Brain microvascular endothelial cell (primary cell): Measurements from ENCODE around the gene MSANTD2.

Experiments
- DNase-seq: peaks from one replicate; pipeline ENCODE4 v3.0.0-alpha.2; 2020
- H3K27ac ChIP-seq: fragments of 250-450 bp; sonication (Bioruptor Pico); 2 replicates; pipeline ENCODE4 v1.5.1; 2020; ENCODE audit warnings: mild to moderate bottlenecking, moderate library complexity
- H3K27me3 ChIP-seq: fragments of 250-450 bp; sonication (Bioruptor Pico); replicated peaks from 2 replicates; pipeline ENCODE4 v1.5.1; 2020; ENCODE audit warnings: mild to moderate bottlenecking
- H3K36me3 ChIP-seq: fragments of 250-450 bp; sonication (Bioruptor Pico); replicated peaks from 2 replicates; pipeline ENCODE4 v1.5.1; 2020; ENCODE audit warnings: mild to moderate bottlenecking
- H3K4me3 ChIP-seq: 2 replicates; pipeline ENCODE4 v1.5.1; 2011; ENCODE audit warnings: low read depth, mild to moderate bottlenecking, control low read depth, low read length, moderate library complexity
- in situ Hi-C: cut with HindIII; loops from 2 replicates; pipeline ENCODE4 v1.10.0; 2017; ENCODE audit warnings: low sequenced_read_pairs, low pct_ligation_motif_present
- TF ChIP-seq, protein P1 (sequence below): IDR thresholded peaks from 2 replicates; pipeline ENCODE4 v1.5.1; 2011; ENCODE audit warnings: low read depth, mild to moderate bottlenecking, moderate library complexity, low read length, control low read depth, inconsistent platforms; ENCODE audit errors: missing control alignments

Gene MSANTD2

DNA sequence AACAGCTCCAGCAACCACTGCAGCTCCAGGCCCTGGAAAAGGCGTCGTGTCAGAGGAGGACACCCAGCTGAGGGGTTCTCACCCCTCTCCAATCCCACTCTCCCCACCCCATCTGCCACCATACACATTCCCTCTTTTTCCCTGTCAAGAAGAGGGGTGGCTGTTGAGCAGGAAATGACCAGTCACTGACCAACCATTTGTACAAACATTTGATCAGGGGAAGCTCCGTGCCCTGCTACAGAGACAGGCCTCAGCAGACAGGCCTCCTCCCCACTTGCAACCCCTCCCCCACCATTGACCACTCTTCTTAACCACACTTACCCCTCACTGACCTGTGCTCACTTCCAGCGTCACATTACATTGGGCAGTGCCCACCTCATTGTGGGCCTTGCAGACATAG, 45.9 kb downstream of the MSANTD2 start:
- Histone ChIP-seq H3K36me3 (no peaks in the 10 kb centered on the region), H3K27me3 (no peaks in the 10 kb centered on the region), H3K27ac (no peak overlapping the region), H3K4me3 (no peak overlapping the region)
- in situ Hi-C loops: no loop called here
- no peak for DNase-seq
- TF ChIP-seq, protein P1, sequence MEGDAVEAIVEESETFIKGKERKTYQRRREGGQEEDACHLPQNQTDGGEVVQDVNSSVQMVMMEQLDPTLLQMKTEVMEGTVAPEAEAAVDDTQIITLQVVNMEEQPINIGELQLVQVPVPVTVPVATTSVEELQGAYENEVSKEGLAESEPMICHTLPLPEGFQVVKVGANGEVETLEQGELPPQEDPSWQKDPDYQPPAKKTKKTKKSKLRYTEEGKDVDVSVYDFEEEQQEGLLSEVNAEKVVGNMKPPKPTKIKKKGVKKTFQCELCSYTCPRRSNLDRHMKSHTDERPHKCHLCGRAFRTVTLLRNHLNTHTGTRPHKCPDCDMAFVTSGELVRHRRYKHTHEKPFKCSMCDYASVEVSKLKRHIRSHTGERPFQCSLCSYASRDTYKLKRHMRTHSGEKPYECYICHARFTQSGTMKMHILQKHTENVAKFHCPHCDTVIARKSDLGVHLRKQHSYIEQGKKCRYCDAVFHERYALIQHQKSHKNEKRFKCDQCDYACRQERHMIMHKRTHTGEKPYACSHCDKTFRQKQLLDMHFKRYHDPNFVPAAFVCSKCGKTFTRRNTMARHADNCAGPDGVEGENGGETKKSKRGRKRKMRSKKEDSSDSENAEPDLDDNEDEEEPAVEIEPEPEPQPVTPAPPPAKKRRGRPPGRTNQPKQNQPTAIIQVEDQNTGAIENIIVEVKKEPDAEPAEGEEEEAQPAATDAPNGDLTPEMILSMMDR: no peak

DNA sequence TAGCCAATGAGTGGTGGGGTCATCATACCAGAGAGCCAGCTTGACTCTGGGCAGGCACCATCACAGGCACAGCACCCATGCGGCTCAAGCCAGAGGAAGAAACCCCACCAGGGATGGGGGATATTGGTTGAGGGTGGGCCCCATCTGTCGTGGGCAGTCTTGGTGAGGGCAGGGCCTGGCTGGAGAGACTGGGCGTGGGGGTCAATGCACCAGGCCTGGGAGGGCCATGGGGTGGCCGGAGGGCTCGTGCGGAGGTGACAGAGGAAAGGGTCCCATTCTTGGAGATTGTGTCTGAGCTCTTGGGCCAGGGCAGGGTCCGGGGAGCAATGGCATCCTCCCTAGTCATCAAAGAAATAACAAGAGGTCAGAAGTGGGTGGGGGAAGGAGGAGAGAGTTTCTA, 46.6 kb downstream of the MSANTD2 start:
- Histone ChIP-seq H3K27me3 (no peaks in the 10 kb centered on the region), H3K4me3 (no peak overlapping the region), H3K36me3 (no peaks in the 10 kb centered on the region), H3K27ac (no peak overlapping the region)
- in situ Hi-C loops: no loop called here
- no peak for DNase-seq
- TF ChIP-seq, protein P1: no peak

DNA sequence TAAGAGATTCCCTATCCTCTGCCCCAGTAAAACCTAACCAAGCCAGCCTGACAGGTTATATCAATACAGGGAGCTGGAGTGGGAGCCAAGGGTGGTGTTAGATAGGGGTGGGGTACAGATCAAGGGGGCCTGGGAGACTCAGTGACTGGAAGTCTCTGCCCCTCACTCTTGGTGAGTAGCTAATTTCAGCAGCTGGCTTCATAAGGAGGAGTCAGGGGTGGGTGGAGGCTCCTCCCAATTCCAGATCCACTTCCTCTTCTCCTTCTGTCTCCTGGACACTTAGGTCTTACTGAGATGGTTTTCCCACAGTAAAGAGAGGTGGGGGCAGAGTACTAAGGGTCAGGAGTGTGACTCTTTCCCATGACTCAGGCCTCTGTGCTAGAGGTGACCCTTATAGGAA, 47.0 kb downstream of the MSANTD2 start:
- Histone ChIP-seq H3K27me3 (no peaks in the 10 kb centered on the region), H3K27ac (no peak overlapping the region), H3K4me3 (no peak overlapping the region), H3K36me3 (no peaks in the 10 kb centered on the region)
- in situ Hi-C loops: no loop called here
- TF ChIP-seq, protein P1: no peak
- DNase-seq: no peak

DNA sequence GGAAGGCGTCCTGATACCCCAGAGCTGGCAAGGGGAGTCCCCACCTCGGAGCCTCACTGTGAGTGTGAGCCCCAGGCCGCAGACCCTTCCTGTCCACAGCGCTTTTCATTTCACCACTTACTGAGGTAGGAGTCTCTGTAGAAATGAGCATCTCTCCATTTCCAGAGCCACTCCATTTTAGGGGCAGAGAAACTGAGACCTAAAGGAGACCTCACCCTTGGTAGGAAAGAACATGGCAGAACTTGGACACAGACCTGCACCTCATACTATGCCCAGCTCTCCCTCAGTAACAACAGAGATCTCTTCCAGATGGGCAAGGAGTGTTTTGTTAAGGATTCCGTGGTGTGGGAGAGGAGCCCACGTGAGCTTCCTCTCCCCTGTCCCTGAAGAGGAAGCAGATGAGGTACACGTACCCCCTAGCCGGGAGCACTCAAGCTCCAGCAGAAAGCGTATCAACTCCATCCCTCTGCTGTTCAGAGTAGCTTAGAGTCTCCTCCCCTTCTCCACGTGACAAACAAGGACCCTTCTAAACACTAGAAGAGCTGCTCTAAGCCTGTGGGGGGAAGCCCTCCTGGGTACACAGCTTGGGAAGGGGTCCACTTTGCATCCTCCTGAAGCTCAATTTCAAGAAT, 47.6 kb downstream of the MSANTD2 start:
- no peak overlapping the region for H3K4me3 ChIP-seq
- no peaks in the 10 kb centered on the region for H3K36me3 ChIP-seq
- in situ Hi-C loops: no loop called here
- no peaks in the 10 kb centered on the region for H3K27me3 ChIP-seq
- TF ChIP-seq, protein P1: no peak
- DNase-seq: no peak
- no peak overlapping the region for H3K27ac ChIP-seq

DNA sequence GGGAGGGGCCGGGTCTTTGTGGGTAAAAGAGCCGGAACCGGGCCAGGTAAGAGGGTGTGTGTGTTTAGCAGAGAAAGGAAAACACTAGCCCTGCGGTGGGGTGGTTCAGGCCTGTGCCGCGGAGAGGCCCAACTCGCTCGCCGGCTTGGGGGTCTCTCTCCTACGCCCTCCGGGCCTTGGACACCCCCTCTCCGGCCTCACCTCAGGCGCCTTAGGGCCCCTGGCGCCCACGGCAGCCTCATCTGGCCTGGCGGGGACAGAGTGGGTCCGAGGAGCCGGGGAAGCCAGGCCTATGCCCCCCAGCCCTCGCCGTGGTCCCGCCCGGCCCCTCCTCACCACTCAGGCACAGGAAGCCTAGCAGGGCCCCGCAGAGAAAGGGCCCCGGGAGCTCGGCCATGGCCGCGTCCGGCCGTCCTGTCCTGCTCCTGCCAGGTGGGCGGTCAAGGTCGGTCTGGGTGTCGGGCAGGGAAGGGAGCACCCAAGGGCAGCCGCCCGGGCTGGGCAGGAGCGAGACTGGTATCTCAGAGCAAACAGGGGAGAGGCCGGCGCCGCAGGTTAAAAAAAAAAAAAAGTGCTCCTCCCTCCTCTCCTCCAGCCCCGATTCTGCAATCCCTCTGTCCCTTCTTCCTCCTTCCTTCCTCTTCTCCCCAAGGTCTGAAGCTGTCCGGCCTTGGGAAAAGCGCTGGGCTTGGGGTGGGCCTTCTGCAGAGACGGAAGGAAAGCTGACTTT, 48.3 kb downstream of the MSANTD2 start, which contains the start of gene VSIG2:
Gene VSIG2 (minus strand): TSS at position 515 of the 730 bp plus-strand sequence. CDS start 118 bp downstream, at position 397.
- TF ChIP-seq, protein P1: no peak

More for the DNA sequence above, 48.3 kb downstream of the MSANTD2 start, which contains the start of gene VSIG2:
- H3K4me3 ChIP-seq: no peak within 1 kb of the TSS
- H3K36me3 ChIP-seq: no peaks in the 10 kb centered on the region
- DNase-seq: no peak
- H3K27me3 ChIP-seq: no peaks in the 10 kb centered on the region
- no peak within 1 kb of the TSS for H3K27ac ChIP-seq
- in situ Hi-C loops: no loop called here
